CD4-positive, alpha-beta T cell treated with Interleukin-12 subunit alpha and Interleukin-12 subunit beta, for 1 hour (primary cell): ENCODE measurements around the gene POU4F2.
"Not testable (repeated sequence)": the region's sequence is repeated elsewhere in the genome, so short reads cannot be mapped to it uniquely, and the experiment has no call there.

Experiments
- DNase-seq: peaks from one replicate; pipeline ENCODE4 v3.0.0-alpha.2; 2020

Gene POU4F2

GRCh38 chr4:146661367-146661766 lies 22.7 kb downstream of the POU4F2 start:
- no peak for DNase-seq

- not testable (repeated sequence) for DNase-seq
These were observed 25.2 kb downstream of the POU4F2 start for GRCh38 chr4:146663968-146664311.

GRCh38 chr4:146674829-146675570 lies 36.3 kb downstream of the POU4F2 start:
- no peak for DNase-seq
